Breast epithelium (tissue), 3 donors: Measurements from ENCODE around the gene METTL6.

Source experiments
- CTCF ChIP-seq, 3 donors: fragments of 450-650 bp; IDR thresholded peaks; one replicate each; pipeline ENCODE4 v1.5.1; 2016 to 2017; ENCODE audit warnings: antibody characterized with exemption in 3 of 3, mild to moderate bottlenecking in 3 of 3, moderate library complexity in 3 of 3
- POLR2A ChIP-seq: fragments of 450-650 bp; IDR thresholded peaks from one replicate; pipeline ENCODE4 v1.6.1; 2016; ENCODE audit warnings: antibody characterized with exemption, mild to moderate bottlenecking, moderate library complexity
- POLR2AphosphoS5 ChIP-seq, 3 donors: sonication (generic); formaldehyde crosslinking; IDR thresholded peaks; one replicate each; pipeline ENCODE4 v1.6.1; 2017; ENCODE audit warnings: antibody characterized with exemption in 3 of 3

DNA sequence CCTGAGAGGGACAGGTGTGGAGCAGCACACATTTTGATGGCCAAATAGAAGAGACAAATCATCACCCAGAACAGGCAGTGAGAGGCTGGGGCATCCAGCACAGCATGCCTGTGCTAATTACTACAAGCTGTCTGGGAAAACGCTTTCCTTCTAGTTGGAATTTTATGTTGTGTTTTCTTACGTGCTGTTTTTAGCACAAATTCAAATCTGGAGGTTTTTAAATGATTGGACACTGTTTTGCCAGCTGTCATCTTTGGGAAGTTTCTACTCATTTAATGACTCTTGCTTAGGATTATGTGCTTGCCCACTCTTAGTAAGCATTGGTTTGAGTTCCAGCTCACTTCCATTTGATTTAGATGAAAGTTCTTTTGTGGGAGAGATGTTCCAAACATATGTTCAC lies 43.5 kb upstream of the METTL6 start:
- TF ChIP-seq CTCF (IDR thresholded peaks at IDR 0.05) (no peak), POLR2A (no peak), POLR2AphosphoS5 (IDR thresholded peaks at IDR 0.05) (no peak)
